Neural cell (in vitro differentiated cells): ENCODE measurements around the gene TBCB. TPM values are rescaled to one million over a fixed set of nuclear protein-coding genes. Genes with fewer than 3 reads are reported as not detected.
A peak's percentile ranks its signal among the peaks of the same experiment; 100 is the strongest.
"Not testable (repeated sequence)": the region's sequence is repeated elsewhere in the genome, so short reads cannot be mapped to it uniquely, and the experiment has no call there.

ENCODE experiments used
- H2AFZ ChIP-seq: fragments of 200-600, 300-800 bp; sonication (generic), shearing (Covaris generic); 2 replicates; pipeline ENCODE4 v1.6.0; 2014; ENCODE audit warnings: low read depth, mild to moderate bottlenecking, antibody characterized with exemption, low read length, moderate library complexity
- H3F3A ChIP-seq: fragments of 200-600 bp; shearing (Covaris generic); 2 replicates; pipeline ENCODE4 v1.6.1; 2016; ENCODE audit warnings: mild to moderate bottlenecking, moderate library complexity, mixed read lengths, antibody characterized with exemption, low read length; ENCODE audit not compliant: insufficient read depth, poor library complexity, severe bottlenecking
- H3K27ac ChIP-seq: fragments of 200-600, 300-800 bp; sonication (generic), shearing (Covaris generic); 2 replicates; pipeline ENCODE4 v1.5.1; 2014; ENCODE audit warnings: mild to moderate bottlenecking, low read length, moderate library complexity
- H3K27me3 ChIP-seq: fragments of 300-800, 200-600 bp; sonication (generic), shearing (Covaris generic); 2 replicates; pipeline ENCODE4 v1.6.0; 2014; ENCODE audit warnings: mild to moderate bottlenecking, low read depth, low read length, moderate library complexity; ENCODE audit not compliant: insufficient read depth
- H3K36me3 ChIP-seq: fragments of 300-800, 200-600 bp; sonication (generic), shearing (Covaris generic); 2 replicates; pipeline ENCODE4 v1.5.1; 2014; ENCODE audit warnings: mild to moderate bottlenecking, antibody characterized with exemption, low read length, moderate library complexity; ENCODE audit not compliant: insufficient read depth
- H3K4me2 ChIP-seq: fragments of 300-800, 200-600 bp; sonication (generic), shearing (Covaris generic); 2 replicates; pipeline ENCODE4 v1.6.0; 2014; ENCODE audit warnings: mild to moderate bottlenecking, low read length
- H3K4me3 ChIP-seq: fragments of 300-800, 200-600 bp; sonication (generic), shearing (Covaris generic); 2 replicates; pipeline ENCODE4 v1.5.1; 2014; ENCODE audit warnings: mild to moderate bottlenecking, low read length, moderate library complexity
- H3K79me2 ChIP-seq: fragments of 200-600 bp; shearing (Covaris generic); replicated peaks from 2 replicates; pipeline ENCODE4 v1.6.0; 2014; ENCODE audit warnings: mild to moderate bottlenecking, low read length, moderate library complexity; ENCODE audit not compliant: insufficient read depth
- H3K9ac ChIP-seq: fragments of 300-800, 200-600 bp; sonication (generic), shearing (Covaris generic); 2 replicates; pipeline ENCODE4 v1.6.1; 2016; ENCODE audit warnings: mild to moderate bottlenecking, low read length, mixed read lengths
- H3K9me2 ChIP-seq: fragments of 200-600 bp; shearing (Covaris generic); 2 replicates; pipeline ENCODE4 v1.6.1; 2016; ENCODE audit warnings: mild to moderate bottlenecking, low read length, mixed read lengths; ENCODE audit not compliant: insufficient read depth
- H3K9me3 ChIP-seq: fragments of 200-600, 300-800 bp; sonication (generic), shearing (Covaris generic); 2 replicates; pipeline ENCODE4 v1.6.1; 2016; ENCODE audit warnings: mild to moderate bottlenecking, mixed run types, low read length, moderate library complexity, mixed read lengths
- H4K20me1 ChIP-seq: fragments of 200-600 bp; shearing (Covaris generic); 2 replicates; pipeline ENCODE4 v1.6.1; 2016; ENCODE audit warnings: mild to moderate bottlenecking, mixed run types; ENCODE audit not compliant: insufficient read depth
- EP300 ChIP-seq: fragments of 450-650 bp; conservative IDR thresholded peaks from 2 replicates; pipeline ENCODE4 v1.6.1; 2014; ENCODE audit warnings: antibody characterized with exemption, mild to moderate bottlenecking, moderate library complexity; ENCODE audit not compliant: poor library complexity, severe bottlenecking
- EZH2 ChIP-seq: fragments of 200-600, 300-800 bp; shearing (Covaris generic), sonication (generic); IDR thresholded peaks from 2 replicates; pipeline ENCODE4 v1.6.1; 2014; ENCODE audit warnings: antibody characterized with exemption, low read length, borderline replicate concordance, mild to moderate bottlenecking; ENCODE audit not compliant: insufficient read depth, poor library complexity, severe bottlenecking
- MXI1 ChIP-seq: fragments of 450-650 bp; conservative IDR thresholded peaks from 2 replicates; pipeline ENCODE4 v1.6.1; 2014; ENCODE audit warnings: antibody characterized with exemption, mild to moderate bottlenecking; ENCODE audit not compliant: poor library complexity, severe bottlenecking
- POLR2AphosphoS5 ChIP-seq: IDR thresholded peaks from 2 replicates; pipeline ENCODE4 v1.6.1; 2012
- RAD21 ChIP-seq: fragments of 450-650 bp; conservative IDR thresholded peaks from 2 replicates; pipeline ENCODE4 v1.6.1; 2014; ENCODE audit warnings: antibody characterized with exemption, mild to moderate bottlenecking, moderate library complexity
- SMC3 ChIP-seq: fragments of 450-650 bp; conservative IDR thresholded peaks from 2 replicates; pipeline ENCODE4 v1.6.1; 2014; ENCODE audit warnings: antibody characterized with exemption, mild to moderate bottlenecking, moderate library complexity; ENCODE audit not compliant: poor library complexity
- TAF1 ChIP-seq: IDR thresholded peaks from 2 replicates; pipeline ENCODE4 v1.6.1; 2012; ENCODE audit warnings: low read depth
- polyA plus RNA-seq: library from polyadenylated mRNA; depleted of rRNA; stranded (reverse); fragments of >200 nt; gene quantifications from 2 replicates; pipeline ENCODE4 v1.2.3, GENCODE V29; 2014
- TF ChIP-seq, protein P1 (sequence below): fragments of 450-650 bp; IDR thresholded peaks from 2 replicates; pipeline ENCODE4 v1.5.1; 2014; ENCODE audit warnings: antibody characterized with exemption, mild to moderate bottlenecking, moderate library complexity; ENCODE audit not compliant: poor library complexity, severe bottlenecking
- TF ChIP-seq, protein P2 (sequence below): IDR thresholded peaks from 2 replicates; pipeline ENCODE4 v1.6.1; 2012; ENCODE audit warnings: borderline replicate concordance

TBCB gene
- polyA plus RNA-seq, 1 donor from 2014 or later = 640 TPM

DNA sequence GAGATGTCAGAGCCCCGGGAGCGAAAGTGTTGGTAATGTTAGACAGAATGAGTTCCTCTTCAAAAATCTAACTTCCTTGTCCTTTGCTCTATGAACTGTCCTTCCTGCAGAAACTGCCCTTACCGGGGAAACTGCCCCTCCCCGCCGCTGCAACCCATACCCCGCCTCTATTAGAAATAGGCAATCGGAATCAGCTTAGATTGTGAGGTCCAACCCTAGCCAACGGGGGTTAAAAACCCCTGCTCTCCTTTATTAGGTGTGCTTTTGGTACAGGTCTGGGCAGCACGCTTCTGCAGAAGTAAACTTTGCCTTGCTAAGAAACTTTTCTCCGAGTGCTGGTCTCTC is 13.1 kb downstream of the TBCB start:
- Histone ChIP-seq H3K4me2 (peak overlapping the region; percentile 70), H4K20me1 (no peaks in the 10 kb centered on the region), H3K36me3 (peaks cover 4% of the 10 kb centered on the region), H3K79me2 (no peaks in the 10 kb centered on the region), H3K9me2 (no peaks in the 10 kb centered on the region), H2AFZ (peak overlapping the region; percentile 63), H3K9me3 (no peaks in the 10 kb centered on the region), H3K27me3 (no peaks in the 10 kb centered on the region), H3K4me3 (peak overlapping the region; percentile 71), H3K9ac (peak overlapping the region; percentile 66), H3K27ac (peak overlapping the region; percentile 60), H3F3A (no peaks in the 10 kb centered on the region)
- TF ChIP-seq, protein P1, sequence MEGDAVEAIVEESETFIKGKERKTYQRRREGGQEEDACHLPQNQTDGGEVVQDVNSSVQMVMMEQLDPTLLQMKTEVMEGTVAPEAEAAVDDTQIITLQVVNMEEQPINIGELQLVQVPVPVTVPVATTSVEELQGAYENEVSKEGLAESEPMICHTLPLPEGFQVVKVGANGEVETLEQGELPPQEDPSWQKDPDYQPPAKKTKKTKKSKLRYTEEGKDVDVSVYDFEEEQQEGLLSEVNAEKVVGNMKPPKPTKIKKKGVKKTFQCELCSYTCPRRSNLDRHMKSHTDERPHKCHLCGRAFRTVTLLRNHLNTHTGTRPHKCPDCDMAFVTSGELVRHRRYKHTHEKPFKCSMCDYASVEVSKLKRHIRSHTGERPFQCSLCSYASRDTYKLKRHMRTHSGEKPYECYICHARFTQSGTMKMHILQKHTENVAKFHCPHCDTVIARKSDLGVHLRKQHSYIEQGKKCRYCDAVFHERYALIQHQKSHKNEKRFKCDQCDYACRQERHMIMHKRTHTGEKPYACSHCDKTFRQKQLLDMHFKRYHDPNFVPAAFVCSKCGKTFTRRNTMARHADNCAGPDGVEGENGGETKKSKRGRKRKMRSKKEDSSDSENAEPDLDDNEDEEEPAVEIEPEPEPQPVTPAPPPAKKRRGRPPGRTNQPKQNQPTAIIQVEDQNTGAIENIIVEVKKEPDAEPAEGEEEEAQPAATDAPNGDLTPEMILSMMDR = no peak
- TF ChIP-seq TAF1 (no peak), RAD21 (no peak), POLR2AphosphoS5 (no peak), MXI1 (no peak), SMC3 (no peak), EP300 (no peak), EZH2 (no peak)
- TF ChIP-seq, protein P2, sequence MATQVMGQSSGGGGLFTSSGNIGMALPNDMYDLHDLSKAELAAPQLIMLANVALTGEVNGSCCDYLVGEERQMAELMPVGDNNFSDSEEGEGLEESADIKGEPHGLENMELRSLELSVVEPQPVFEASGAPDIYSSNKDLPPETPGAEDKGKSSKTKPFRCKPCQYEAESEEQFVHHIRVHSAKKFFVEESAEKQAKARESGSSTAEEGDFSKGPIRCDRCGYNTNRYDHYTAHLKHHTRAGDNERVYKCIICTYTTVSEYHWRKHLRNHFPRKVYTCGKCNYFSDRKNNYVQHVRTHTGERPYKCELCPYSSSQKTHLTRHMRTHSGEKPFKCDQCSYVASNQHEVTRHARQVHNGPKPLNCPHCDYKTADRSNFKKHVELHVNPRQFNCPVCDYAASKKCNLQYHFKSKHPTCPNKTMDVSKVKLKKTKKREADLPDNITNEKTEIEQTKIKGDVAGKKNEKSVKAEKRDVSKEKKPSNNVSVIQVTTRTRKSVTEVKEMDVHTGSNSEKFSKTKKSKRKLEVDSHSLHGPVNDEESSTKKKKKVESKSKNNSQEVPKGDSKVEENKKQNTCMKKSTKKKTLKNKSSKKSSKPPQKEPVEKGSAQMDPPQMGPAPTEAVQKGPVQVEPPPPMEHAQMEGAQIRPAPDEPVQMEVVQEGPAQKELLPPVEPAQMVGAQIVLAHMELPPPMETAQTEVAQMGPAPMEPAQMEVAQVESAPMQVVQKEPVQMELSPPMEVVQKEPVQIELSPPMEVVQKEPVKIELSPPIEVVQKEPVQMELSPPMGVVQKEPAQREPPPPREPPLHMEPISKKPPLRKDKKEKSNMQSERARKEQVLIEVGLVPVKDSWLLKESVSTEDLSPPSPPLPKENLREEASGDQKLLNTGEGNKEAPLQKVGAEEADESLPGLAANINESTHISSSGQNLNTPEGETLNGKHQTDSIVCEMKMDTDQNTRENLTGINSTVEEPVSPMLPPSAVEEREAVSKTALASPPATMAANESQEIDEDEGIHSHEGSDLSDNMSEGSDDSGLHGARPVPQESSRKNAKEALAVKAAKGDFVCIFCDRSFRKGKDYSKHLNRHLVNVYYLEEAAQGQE = no peak

DNA sequence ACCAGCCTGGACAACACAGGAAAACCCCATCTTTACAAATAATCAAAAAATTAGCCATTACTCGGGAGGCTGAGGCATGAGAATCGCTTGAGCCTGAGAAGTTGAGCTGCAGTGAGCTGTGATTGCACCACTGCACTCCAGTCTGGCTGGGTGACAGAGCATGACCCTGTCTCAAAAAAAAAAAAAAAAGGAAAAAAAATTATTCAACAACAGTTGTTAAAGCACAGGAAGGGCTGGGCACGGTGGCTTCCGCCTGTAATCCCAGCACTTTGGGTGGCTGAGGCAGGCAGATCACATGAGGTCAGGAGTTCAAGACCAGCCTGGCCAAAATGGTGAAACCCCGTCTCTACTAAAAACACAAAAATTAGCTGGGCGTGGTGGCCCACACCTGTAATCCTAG is 16.0 kb downstream of the TBCB start:
- H3K9me2 ChIP-seq, H3K79me2 ChIP-seq, H3K4me3 ChIP-seq, H3K4me2 ChIP-seq, H3K36me3 ChIP-seq, H3K9ac ChIP-seq, H3K27ac ChIP-seq, H3K9me3 ChIP-seq, H3K27me3 ChIP-seq, H2AFZ ChIP-seq, H4K20me1 ChIP-seq, H3F3A ChIP-seq: not testable (repeated sequence)

DNA sequence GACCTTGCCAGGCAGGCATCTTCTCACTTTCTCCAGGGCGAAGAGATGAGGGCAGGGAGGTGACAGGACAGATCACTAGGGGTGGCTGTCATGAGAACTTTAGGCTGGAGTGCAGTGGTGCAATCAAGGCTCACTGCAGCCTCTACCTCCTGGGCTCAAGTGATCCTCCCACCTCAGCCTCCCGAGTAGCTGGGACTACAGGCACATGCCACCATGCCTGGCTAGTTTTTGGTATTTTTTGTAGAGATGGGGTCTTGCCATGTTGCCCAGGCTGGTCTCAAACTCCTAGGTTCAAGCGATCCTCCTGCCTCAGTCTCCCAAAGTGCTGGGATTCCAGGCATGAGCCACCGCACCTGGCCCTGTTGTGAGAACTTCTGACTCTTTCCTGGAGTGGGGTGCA is 19.6 kb downstream of the TBCB start:
- H2AFZ ChIP-seq, H3K9ac ChIP-seq, H3K9me2 ChIP-seq, H3K36me3 ChIP-seq, H3K27me3 ChIP-seq, H3K79me2 ChIP-seq, H3K4me3 ChIP-seq, H3K9me3 ChIP-seq, H3K27ac ChIP-seq, H3F3A ChIP-seq, H4K20me1 ChIP-seq, H3K4me2 ChIP-seq: not testable (repeated sequence)
